Body of pancreas (tissue), 4 donors: ENCODE measurements around the gene GIPC2.

Source experiments
- CTCF ChIP-seq, 7 experiments: fragments of 450-650 bp in 4 of 7; fragments of 200-600 bp in 3 of 7; sonication (generic) in 3 of 7; IDR thresholded peaks; one replicate each; pipeline ENCODE4 v1.5.1; 2016 to 2019; ENCODE audit warnings: antibody characterized with exemption in 7 of 7
- POLR2A ChIP-seq, 3 donors: fragments of 450-650 bp; IDR thresholded peaks; one replicate each; pipeline ENCODE4 v1.6.1; 2016; ENCODE audit warnings: antibody characterized with exemption in 3 of 3, mild to moderate bottlenecking in 2 of 3

GRCh38 chr1:78102916-78103315 is 57.1 kb downstream of the GIPC2 start:
- TF ChIP-seq CTCF (IDR thresholded peaks at IDR 0.05) = no peak
- TF ChIP-seq POLR2A (IDR thresholded peaks at IDR 0.05) = no peak
